ENCODE data around the gene GPSM1. TPM values are rescaled to one million over a fixed set of nuclear protein-coding genes. Genes with fewer than 3 reads are reported as not detected.
A peak's percentile ranks its signal among the peaks of the same experiment; 100 is the strongest.

Gene GPSM1
- total RNA-seq, 4 donors from 2014 or later: 0.98 to 1.7 (median 1.2) TPM; not detected in 1

DNA sequence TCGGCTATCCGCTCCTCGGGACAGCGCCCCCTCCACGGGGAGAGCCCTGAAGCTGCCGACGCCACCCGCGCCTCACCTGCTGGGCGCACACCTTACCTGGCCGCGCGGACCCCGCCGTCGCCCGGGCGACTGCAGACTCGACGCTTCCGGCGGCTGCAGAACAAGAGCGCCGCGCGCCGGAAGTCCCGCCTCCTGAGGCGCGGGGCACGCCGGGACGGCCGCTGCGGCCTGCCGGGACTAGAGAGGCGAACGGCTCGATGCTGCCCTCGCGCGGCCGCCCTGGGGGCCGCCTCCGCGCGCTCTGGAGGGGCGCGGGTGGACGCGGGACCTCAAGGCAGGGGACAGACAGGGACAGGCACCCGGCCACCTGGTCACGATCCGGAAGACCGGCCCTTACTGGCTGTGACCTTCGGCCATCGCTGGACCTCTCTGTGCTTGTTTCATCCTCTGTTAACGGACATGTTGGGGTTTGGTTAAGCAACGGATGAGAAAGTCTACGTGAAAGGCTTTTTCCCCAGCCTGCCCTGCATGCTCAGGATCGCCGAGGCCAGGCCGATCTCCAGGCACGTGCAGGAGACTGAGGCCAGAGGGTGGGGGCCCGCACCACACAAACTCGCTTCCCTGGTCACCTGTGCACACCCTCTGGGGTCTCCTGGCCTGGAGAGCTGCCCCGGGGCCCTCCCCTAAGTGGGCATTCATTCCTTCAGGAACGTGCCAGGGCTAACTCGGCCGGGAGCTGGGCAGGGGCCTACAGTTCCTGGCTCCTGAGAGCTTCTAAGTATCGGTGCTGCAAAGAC is 72.9 kb downstream of the GPSM1 start, which contains the start of gene SNAPC4:
TSS of gene SNAPC4 (minus strand) at position 133 of the 797 bp plus-strand sequence. CDS start 1,742 bp downstream, outside the sequence.
- no peaks in the 10 kb centered on the region for H3K9me3 ChIP-seq
- peaks cover 14 to 18% of the 10 kb centered on the region in 2 donors for H3K4me1 ChIP-seq
- intact Hi-C loops (cut with DNase I; ENCODE audit: low total_unique reads) (loop anchor here (1.0 to 10.0 kb wide), 3 partner anchors 10 to 435 kb away; partner anchors contain the start of genes DNLZ, ENTR1, PMPCA and UBAC1), in situ Hi-C loops (cut with MboI; ENCODE audit: low sequenced_read_pairs in 4 of 4) (no loop called here)
- H3K4me3 ChIP-seq: peak within 1 kb of the TSS; percentile 75 to 96 (median 94)
- peak; percentile 52 to 75 for DNase-seq
- peaks cover 0 to 39% of the 10 kb centered on the region in 2 donors for H3K36me3 ChIP-seq
- TF ChIP-seq POLR2A (IDR thresholded peaks at IDR 0.05): peak; percentile 60 to 64
- TF ChIP-seq, protein P1, sequence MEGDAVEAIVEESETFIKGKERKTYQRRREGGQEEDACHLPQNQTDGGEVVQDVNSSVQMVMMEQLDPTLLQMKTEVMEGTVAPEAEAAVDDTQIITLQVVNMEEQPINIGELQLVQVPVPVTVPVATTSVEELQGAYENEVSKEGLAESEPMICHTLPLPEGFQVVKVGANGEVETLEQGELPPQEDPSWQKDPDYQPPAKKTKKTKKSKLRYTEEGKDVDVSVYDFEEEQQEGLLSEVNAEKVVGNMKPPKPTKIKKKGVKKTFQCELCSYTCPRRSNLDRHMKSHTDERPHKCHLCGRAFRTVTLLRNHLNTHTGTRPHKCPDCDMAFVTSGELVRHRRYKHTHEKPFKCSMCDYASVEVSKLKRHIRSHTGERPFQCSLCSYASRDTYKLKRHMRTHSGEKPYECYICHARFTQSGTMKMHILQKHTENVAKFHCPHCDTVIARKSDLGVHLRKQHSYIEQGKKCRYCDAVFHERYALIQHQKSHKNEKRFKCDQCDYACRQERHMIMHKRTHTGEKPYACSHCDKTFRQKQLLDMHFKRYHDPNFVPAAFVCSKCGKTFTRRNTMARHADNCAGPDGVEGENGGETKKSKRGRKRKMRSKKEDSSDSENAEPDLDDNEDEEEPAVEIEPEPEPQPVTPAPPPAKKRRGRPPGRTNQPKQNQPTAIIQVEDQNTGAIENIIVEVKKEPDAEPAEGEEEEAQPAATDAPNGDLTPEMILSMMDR (IDR thresholded peaks at IDR 0.05 in 4 of 5, conservative IDR thresholded peaks at IDR 0.05 in 1 of 5): peak; percentile 84 to 98 (median 91)
- H3K27ac ChIP-seq: peak within 1 kb of the TSS; percentile 54 to 78 (median 73)
- ATAC-seq: peak; percentile 90 to 93
- no peaks in the 10 kb centered on the region for H3K27me3 ChIP-seq

DNA sequence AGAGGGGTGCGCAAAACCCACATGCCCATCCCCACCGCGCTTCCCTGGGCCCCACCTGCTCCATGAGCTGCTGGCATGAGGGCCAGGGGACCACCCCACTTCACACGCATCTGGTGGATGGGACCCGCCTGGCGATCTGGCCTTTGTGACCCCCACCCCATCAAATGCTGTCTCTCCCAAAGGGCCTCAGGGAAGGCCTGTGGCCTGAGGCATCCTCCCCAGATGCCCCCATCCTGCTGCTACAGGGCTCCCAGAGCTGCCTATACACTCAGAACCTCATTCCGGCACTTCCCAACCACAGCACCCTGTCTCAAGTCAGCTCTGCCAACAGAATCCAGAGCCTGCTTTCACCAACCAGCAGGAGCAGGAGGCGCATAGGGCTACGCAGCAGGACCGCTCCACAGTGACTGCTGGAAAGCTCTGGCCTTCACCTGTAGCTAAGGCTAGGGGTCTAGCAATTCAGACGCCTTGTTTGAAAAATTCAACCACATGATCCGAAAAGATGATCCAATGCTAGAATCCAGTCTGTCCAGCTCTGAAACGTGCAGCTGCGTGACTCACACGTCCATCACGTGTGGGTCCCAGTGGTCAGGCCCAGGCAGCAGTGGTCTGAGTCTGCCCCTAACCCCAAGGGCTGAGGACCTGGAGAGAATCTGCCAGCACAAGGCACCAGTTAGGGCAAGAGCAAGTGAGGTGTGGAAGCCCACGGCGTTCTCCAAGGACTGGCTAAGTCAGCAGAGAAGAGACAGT is 74.0 kb downstream of the GPSM1 start:
- Histone ChIP-seq H3K27ac (no peak overlapping the region), H3K9me3 (no peaks in the 10 kb centered on the region), H3K36me3 (peaks cover 0 to 39% of the 10 kb centered on the region in 2 donors), H3K4me3 (no peak overlapping the region), H3K27me3 (no peaks in the 10 kb centered on the region), H3K4me1 (peaks cover 14 to 18% of the 10 kb centered on the region in 2 donors)
- DNase-seq: no peak
- TF ChIP-seq POLR2A (IDR thresholded peaks at IDR 0.05): no peak
- TF ChIP-seq, protein P1 (IDR thresholded peaks at IDR 0.05 in 4 of 5, conservative IDR thresholded peaks at IDR 0.05 in 1 of 5): no peak
- intact Hi-C loops (cut with DNase I; ENCODE audit: low total_unique reads) (loop anchor here (10.0 kb wide), 1 partner anchor 437 kb away; the partner anchor contains the start of gene UBAC1), in situ Hi-C loops (cut with MboI; ENCODE audit: low sequenced_read_pairs in 4 of 4) (no loop called here)
- ATAC-seq: no peak

DNA sequence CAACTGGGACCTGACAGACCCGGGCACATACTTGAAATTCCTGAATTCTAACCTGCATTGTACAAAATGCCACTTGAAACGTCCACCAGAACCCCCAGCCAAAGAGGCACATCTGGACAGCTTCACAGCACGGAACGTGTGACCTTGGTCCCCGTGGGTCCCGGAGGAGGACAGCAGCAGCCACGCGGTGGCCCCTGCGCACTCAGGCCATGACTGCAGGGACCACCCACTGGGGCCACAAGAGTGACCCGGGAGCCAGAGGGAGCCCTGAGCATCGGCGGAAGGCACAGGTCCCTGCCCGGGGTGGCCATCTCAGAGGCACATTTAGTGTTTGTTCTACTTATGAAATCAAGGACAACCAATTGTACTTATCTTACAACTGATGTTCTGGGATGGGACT is 74.7 kb downstream of the GPSM1 start:
- intact Hi-C loops (cut with DNase I; ENCODE audit: low total_unique reads): loop anchor here (10.0 kb wide), 1 partner anchor 437 kb away; the partner anchor contains the start of gene UBAC1
- in situ Hi-C loops (cut with MboI; ENCODE audit: low sequenced_read_pairs in 4 of 4): no loop called here
- H3K36me3 ChIP-seq: peaks cover 0 to 39% of the 10 kb centered on the region in 2 donors

DNA sequence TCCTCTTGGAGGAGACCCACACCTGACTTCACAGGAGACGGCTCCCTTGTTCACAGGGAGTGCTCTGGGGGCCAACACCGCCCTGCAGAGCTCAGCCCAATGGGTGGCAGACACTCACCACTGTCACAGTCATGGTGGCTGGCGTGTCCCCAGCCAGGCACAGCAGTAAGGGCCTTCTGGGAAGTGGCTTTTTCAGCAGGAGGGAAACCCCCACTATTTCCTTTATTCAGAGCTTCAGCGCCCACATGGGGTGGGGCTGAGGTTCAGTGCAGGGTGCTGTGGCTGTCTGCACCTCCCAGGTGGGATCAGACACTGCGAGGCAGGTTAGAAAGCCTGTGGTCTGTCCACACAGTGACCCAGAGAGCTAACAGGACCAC is 76.2 kb downstream of the GPSM1 start:
- ATAC-seq (no peak), DNase-seq (no peak)
- Histone ChIP-seq H3K9me3 (no peaks in the 10 kb centered on the region), H3K36me3 (peaks cover 0 to 43% of the 10 kb centered on the region in 2 donors), H3K27ac (no peak overlapping the region), H3K4me1 (peaks cover 14 to 17% of the 10 kb centered on the region in 2 donors), H3K27me3 (no peaks in the 10 kb centered on the region), H3K4me3 (no peak overlapping the region)
- TF ChIP-seq, protein P1 (IDR thresholded peaks at IDR 0.05 in 4 of 5, conservative IDR thresholded peaks at IDR 0.05 in 1 of 5): no peak
- no peak for TF ChIP-seq POLR2A (IDR thresholded peaks at IDR 0.05)
- in situ Hi-C loops (cut with MboI; ENCODE audit: low sequenced_read_pairs in 4 of 4): no loop called here
- intact Hi-C loops (cut with DNase I; ENCODE audit: low total_unique reads): loop anchor here (10.0 kb wide), 1 partner anchor 439 kb away; the partner anchor contains the start of gene UBAC1

More for the DNA sequence above, 74.7 kb downstream of the GPSM1 start:
- ATAC-seq: no peak
- Histone ChIP-seq H3K4me1 (peaks cover 14 to 18% of the 10 kb centered on the region in 2 donors), H3K27me3 (no peaks in the 10 kb centered on the region), H3K9me3 (no peaks in the 10 kb centered on the region), H3K4me3 (no peak overlapping the region), H3K27ac (no peak overlapping the region)
- no peak for DNase-seq
- TF ChIP-seq POLR2A (IDR thresholded peaks at IDR 0.05): no peak
- TF ChIP-seq, protein P1 (IDR thresholded peaks at IDR 0.05 in 4 of 5, conservative IDR thresholded peaks at IDR 0.05 in 1 of 5): no peak
